Stimulated activated CD4-positive, alpha-beta T cell treated with anti-CD3 and anti-CD28 coated beads, Interleukin-1b, Interleukin-23, amount 100 ng/mL, for 1 hour (primary cell): ENCODE results near the gene SLC16A9.
"Not testable (repeated sequence)": the region's sequence is repeated elsewhere in the genome, so short reads cannot be mapped to it uniquely, and the experiment has no call there.

ENCODE experiments used
- DNase-seq, 2 donors: peaks; one replicate each; pipeline ENCODE4 v3.0.0-alpha.2; 2020; ENCODE audit warnings: low read depth in 2 of 2

Gene SLC16A9

GRCh38 chr10:59675812-59676211 lies 33.8 kb downstream of the SLC16A9 start:
- no peak for DNase-seq

DNA sequence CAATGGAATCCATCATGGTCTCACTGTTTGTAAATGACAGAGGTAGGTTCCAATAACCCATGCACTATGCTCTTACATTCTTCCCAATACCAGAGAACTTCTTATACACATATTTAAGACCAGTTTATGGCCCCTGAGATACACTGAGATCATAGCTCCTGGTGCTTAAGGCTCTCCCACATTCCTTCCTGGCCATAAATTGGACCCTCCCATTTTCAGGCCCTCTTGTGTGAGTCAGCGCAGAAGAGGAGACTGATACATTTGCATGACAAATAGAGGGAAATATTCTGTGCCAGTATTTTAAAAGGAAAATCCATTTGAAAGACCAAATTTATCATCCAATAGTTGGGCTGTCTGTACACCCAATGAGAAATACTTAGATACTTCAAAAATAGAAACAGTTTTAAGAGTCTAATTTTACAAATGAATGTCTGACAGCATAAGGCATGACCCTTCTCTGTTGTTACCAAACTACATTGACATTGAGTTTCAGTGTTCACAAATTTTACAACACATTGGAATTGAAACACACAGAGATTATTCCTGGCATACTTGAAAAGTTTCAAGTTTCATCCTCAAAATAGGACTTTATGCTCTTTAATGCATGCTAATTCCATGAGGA lies 35.3 kb downstream of the SLC16A9 start:
- no peak for DNase-seq

DNA sequence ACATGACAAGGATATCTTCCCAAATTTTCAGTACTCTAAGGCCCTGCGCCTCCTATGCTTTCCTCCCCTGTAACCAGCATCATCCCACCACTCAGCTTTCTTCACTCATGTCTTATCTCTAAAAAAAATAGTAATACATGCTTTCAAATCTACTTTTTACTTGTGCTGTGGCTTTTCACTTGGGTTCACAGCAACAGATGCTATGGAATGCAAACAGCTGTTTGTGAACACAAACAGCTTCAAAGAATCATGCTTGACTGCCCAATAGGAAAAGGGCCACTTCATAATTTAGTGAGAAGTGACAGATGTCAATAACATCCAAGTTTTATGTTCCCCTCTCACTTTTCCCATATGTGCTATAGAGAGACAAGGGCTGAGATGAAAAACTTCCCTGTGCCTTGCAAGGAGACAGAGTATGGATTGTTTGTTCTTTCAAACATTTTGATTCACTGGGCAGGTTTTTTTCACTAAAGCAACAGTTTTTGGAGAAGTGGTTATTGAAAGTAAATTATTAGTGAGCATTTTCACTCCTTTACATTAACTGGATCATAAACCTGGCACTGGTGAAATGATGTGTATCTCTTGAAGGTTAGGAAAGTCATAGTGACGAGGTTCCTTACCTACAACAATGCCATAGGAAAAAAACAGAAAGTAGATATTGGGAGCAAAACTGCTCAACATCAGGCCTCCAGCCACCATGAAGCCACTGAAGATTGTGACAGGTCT lies 37.3 kb downstream of the SLC16A9 start:
- DNase-seq: no peak

GRCh38 chr10:59670269-59670668 lies 39.4 kb downstream of the SLC16A9 start:
- DNase-seq: no peak

- DNase-seq: no peak
These were observed 41.6 kb downstream of the SLC16A9 start for GRCh38 chr10:59668096-59668495.

DNA sequence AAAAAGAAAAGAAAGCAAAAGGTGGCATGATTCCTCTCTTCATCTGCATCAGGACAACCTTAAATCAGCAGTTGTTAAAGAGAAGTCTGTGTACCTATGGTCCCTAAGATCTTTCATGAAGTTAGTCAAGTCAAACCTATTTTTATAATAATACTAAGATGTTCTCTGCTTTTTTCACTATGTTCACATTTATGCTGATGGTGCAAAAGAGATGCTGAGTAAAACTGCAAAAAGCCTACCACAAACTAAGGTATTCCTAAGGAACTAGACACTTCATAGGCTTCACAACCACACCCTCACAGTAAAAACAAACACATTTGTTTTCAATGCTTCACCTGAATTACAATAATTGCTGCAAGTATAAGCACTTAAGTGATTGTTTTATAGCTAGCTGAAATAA lies 43.3 kb downstream of the SLC16A9 start:
- no peak for DNase-seq

GRCh38 chr10:59663213-59663612 lies 46.4 kb downstream of the SLC16A9 start:
- not testable (repeated sequence) for DNase-seq

GRCh38 chr10:59657724-59658123 lies 51.9 kb downstream of the SLC16A9 start:
- no peak for DNase-seq

DNA sequence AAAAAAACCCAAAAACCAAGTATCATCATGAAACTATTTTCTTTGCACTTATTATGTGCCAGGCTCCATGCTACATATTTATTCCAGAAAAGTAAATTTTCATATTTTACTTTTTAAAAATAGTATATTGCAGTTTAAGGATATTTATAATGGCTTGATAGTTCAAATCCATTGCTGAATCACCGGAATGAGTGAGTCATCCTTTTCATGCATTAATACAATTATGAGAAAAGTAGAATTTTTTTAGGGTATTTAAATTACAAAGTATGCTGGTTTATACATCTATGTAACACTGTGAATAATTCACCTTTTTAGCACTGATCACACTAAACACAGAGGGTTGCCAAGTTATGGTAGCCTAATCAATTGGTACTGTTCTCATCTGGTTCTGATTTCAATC lies 54.3 kb downstream of the SLC16A9 start:
- DNase-seq: no peak

DNA sequence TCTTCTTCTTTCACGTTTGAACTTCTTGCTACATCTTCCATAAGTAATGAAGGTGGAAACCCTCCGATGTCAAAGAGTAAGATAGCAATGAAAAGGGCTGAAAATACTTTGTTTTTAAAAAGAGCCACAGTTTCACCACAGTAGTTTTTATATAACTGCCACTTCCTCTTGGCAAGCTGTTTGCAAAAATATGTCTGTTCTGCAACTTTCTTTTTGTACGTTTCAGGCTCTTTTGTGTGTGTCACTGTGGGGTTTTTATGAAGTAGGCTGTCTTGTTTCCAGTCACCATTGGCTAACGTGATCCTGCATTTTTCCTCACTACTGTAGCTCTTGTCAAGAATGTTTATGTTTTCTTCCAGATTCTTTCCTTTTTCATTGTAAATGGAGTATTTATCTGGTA lies 55.6 kb downstream of the SLC16A9 start:
- no peak for DNase-seq

- DNase-seq: no peak
These were observed 57.7 kb downstream of the SLC16A9 start for GRCh38 chr10:59651902-59652301.

DNA sequence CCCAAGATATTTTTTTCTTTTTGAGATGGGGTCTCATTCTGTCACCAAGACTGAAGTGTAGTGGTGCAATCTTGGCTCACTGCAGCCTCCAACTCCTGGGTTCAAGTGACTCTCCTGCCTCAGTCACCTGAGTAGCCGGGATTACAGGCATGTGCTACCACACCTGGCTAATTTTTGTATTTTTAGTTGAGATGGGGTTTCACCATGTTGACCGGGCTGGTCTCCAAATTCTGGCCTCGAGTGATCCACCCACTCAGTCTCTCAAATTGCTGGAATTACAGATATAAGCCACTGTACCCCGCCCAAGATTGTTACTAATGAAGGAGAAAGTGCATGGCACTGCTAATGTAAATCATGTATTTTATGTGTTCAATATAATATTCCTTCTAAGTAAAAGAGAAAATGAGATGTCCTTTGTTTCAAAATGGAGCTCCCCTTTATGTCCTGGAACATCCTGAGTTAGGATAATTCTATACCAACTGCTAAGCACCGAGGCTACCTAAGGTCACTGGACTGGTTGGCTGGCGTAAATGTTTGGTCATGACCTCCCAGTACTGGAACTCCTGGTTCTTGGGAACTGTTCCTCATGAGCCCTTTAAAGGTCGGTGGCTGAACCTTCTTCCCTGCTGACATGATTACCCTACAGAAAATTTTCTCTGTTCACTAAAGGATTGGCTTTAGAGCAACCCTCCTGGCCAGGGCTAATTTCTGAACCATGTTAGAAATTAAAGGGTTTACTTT lies 59.9 kb downstream of the SLC16A9 start:
- no peak for DNase-seq

DNA sequence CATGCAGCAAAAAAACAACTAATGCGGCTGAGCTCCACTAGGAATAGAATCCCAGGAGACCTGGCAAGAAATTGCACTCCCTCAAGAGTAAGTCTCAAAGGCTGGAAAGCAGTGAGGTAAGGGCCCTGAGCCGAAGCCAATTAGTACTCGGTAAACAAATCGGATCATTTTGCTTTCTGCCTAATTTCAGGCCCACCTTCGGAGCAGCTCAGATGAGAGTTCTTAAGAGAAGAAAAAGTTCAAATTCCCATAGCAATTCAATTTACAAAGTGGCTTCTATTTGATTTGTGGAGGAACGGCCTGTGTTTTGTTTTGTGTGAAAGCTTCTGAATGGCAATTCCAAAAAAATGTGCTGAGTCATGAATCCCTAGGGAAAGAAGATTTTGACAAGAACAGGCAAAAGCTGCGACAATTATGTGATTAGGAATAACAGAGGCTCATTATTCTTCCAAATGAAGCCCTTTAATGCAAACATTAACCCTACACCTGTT lies 60.9 kb downstream of the SLC16A9 start:
- no peak for DNase-seq

- DNase-seq: no peak
These were observed 64.8 kb downstream of the SLC16A9 start for GRCh38 chr10:59644841-59645240.

DNA sequence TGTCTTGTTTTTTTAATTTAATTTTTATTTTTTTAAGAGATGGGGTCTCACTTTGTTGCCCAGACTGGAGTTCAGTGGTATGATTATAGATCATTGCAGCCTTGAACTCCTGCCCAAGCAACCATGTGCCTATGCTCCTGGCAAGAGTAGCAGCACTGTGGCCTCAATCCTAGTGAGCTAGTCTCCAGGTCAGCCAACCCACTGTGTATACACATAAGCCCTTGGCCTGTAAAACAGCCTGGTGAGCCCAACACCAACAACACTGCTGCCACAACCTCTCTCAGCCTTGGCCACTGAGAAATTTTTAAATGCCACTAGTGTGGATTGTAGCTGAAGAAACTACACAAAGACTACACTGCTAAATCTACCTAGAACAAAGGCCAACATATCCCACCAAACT lies 68.0 kb downstream of the SLC16A9 start:
- not testable (repeated sequence) for DNase-seq

GRCh38 chr10:59635502-59636290 lies 74.0 kb downstream of the SLC16A9 start:
- DNase-seq: no peak

- DNase-seq: no peak
These were observed 75.5 kb downstream of the SLC16A9 start for GRCh38 chr10:59634102-59634501.

- no peak for DNase-seq
These were observed 76.6 kb downstream of the SLC16A9 start for GRCh38 chr10:59633063-59633462.

DNA sequence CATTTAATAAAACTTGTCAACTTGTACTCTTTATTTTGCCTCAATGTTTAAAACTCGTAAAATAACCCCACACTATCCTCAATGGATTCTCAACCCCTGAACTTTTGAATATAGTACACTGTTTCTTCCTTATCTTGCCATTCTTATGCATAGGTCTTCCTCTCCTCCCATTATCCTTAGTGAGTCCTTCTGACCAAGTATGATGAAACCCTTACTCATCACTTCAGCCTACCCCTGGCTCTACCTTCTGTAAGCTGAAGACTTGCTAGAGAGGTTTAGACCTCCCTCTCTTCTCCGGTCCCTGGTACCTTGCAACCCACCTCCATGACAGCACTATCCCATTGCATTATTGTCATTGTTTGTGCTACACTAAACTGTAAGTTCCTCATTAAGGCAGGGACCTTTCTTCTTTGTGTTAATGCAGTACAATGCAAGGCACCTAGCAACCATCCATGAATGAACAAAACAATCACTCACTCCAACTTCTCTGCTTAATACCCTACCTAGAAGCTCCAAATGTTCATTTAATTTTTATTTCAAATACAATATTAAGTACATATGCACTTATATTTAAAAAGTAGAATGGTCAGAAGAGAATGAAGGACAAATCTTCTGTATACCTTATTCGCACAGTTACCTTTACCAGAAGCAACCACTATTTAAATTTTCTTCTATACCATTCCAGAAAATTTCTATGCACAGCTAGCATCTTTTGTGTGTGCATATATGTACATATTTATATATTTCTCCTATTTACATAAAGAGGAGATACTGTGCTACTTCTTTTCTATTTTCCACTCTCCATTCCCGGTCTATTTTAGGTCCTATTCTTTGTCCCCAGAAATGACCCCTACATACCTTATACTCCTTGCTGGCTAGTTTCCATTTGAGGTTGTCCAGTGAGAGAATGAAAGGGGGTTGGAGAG lies 77.5 kb downstream of the SLC16A9 start:
- DNase-seq: no peak

- DNase-seq: no peak
These were observed 78.4 kb downstream of the SLC16A9 start for GRCh38 chr10:59631237-59631636.

DNA sequence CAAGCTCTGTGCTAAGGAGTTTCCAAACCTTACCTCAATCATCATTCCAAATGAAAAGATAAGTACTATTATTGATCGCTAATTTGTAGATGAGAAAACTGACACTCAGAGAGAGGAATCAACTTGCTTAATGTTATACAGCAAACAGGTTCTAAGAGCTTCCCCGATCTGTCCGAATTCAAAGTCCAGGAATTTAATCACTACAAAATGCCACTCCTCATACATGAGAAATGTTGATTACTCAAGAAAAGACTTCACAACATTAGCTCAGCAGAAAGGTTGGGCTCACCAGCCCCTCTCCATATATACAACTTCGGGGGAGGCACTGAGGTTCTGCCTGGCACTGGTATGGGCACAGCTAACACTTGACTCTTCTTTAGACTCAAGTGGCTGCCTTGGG lies 80.7 kb downstream of the SLC16A9 start:
- no peak for DNase-seq
